Naive B cell (primary cell): ENCODE results near the gene CYP11A1. TPM values are rescaled to one million over a fixed set of nuclear protein-coding genes. Genes with fewer than 3 reads are reported as not detected.

Experiments
- ATAC-seq, 2 donors: fragments of 150-1000 bp; cut with Tn5 transposase; 2 replicates each; pipeline ENCODE4 v1.10.0; 2021; ENCODE audit warnings: low read depth in 2 of 2, mild to moderate bottlenecking in 2 of 2, moderate library complexity in 2 of 2
- DNase-seq: peaks from one replicate; pipeline ENCODE4 v3.0.0; 2022
- H3K27ac Mint-ChIP-seq, 6 donors: one replicate each; pipeline ENCODE4 v1.8.0; 2020 to 2022; ENCODE audit warnings: mild to moderate bottlenecking in 6 of 6, mixed read lengths in 6 of 6, moderate library complexity in 5 of 6, inconsistent platforms in 2 of 6
- H3K27me3 Mint-ChIP-seq, 3 donors: one replicate each; pipeline ENCODE4 v1.8.0; 2021 to 2022; ENCODE audit warnings: mixed read lengths in 3 of 3, mild to moderate bottlenecking in 1 of 3
- H3K36me3 Mint-ChIP-seq, 2 donors: one replicate each; pipeline ENCODE4 v1.8.0; 2020 to 2022; ENCODE audit warnings: mixed read lengths in 2 of 2, inconsistent platforms in 1 of 2, mild to moderate bottlenecking in 1 of 2
- H3K4me1 Mint-ChIP-seq, 3 donors: one replicate each; pipeline ENCODE4 v1.8.0; 2020 to 2022; ENCODE audit warnings: mixed read lengths in 3 of 3, inconsistent platforms in 1 of 3, mild to moderate bottlenecking in 1 of 3, moderate library complexity in 1 of 3
- H3K4me3 Mint-ChIP-seq, 8 donors: one replicate each; pipeline ENCODE4 v1.8.0; 2020 to 2022; ENCODE audit warnings: mild to moderate bottlenecking in 8 of 8, mixed read lengths in 8 of 8, moderate library complexity in 8 of 8, inconsistent platforms in 2 of 8
- H3K9me3 Mint-ChIP-seq, 7 donors: one replicate each; pipeline ENCODE4 v1.8.0; 2020 to 2022; ENCODE audit warnings: mixed read lengths in 7 of 7, mild to moderate bottlenecking in 5 of 7, inconsistent platforms in 2 of 7, moderate library complexity in 1 of 7
- polyA plus RNA-seq, 6 donors: library from polyadenylated mRNA; unstranded; fragments of 300-500 nt; fragmentation: Illumina TruSeq; gene quantifications; one replicate each; pipeline ENCODE4 v1.2.3, GENCODE V29; 2021; ENCODE audit warnings: low read depth in 6 of 6

The CYP11A1 gene
- polyA plus RNA-seq, 6 donors from 2014 or later, result not detected

DNA sequence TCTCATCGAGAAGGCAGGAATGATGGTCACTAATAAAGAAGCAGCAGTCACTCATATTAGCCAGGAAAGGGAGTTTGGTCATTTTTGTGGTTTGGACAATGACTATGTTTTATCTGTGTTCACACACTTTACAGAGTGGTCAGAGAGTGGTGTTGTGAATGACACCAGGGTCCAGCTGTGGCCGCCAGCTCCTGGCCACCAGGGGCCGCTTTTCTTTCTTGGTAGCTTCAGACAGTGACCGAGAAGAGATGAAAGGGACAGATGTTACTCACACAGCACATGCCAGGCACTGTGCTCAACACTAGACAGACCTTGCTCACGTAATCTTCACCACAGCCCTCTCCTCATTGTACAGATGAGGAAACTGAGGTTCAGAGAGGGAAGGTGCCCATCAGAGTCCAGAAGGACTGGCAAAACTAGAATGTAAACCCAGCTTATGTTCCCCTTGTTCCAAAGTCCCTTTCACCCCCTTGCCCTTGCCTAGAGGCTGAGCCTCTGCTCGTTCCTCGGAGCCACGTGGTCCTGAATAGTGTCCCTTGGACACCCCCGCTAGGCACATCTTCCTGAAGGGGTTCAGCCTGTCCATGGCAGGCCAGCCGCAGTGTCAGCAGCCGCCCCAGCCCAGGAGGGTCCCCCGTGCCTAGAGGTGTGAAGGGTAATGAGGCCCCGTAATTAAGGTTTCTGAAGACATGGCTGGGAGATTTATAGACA, 55.6 kb downstream of the CYP11A1 start:
- ATAC-seq (no peak), DNase-seq (no peak)
- Mint-ChIP-seq H3K4me1 (peaks cover 10 to 13% (median 10%) of the 10 kb centered on the region in 3 donors), H3K9me3 (no peaks in the 10 kb centered on the region), H3K4me3 (no peak overlapping the region), H3K27ac (no peak overlapping the region), H3K36me3 (no peaks in the 10 kb centered on the region), H3K27me3 (peaks cover 17 to 44% (median 35%) of the 10 kb centered on the region in 3 donors)

DNA sequence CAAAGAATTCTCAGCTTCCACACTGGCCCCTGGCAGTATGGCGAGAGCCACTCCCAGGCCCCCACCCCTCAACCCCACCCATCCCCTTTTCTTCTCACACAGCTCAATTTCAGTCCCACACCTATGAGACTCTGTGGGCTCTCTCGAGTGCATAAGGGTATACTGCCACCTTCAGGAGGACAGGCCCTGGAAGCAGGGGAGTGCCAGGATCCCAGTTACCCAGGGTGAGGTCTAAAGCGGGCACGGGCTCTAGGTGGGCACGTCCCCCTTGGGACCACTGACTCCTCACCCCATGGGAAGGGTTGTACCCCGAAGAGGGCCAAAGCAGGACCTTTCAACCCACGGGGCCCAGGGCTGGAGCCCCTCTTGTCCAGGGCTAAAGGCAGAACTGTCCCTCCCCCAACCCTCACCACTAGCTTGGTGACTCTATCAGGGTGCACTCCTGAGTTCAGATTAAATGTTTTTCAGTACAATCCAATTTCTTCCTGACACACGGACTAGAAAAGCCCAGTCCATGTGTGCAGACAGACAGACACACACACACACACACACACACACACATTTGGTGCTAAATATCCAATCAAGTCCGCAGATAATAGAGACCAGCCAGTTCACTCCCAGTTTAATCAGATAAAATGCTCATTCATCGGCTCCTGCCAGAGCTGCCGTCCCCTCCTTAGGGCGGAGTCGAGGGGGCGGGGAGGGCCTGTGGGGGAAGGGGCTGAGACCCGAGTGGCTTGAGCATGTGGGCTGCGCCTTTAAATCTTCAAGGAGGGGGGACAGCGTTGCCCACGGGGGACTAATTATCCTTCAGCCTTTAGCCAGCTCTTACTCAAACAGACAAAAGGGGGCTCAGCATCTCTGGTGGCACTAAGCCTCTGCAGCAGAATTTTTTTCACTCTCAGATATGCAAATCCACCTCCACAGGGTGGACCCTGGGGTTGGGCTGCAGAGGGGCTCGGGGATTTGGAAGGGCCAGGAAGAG, 59.3 kb downstream of the CYP11A1 start:
- H3K4me3 Mint-ChIP-seq, result no peak overlapping the region
- DNase-seq (peak; percentile 23), ATAC-seq (peak; percentile 48 to 53)
- peaks cover 0 to 1% (median 0%) of the 10 kb centered on the region in 7 donors for H3K9me3 Mint-ChIP-seq
- no peak overlapping the region for H3K27ac Mint-ChIP-seq
- no peaks in the 10 kb centered on the region for H3K4me1 Mint-ChIP-seq
- H3K36me3 Mint-ChIP-seq, result no peaks in the 10 kb centered on the region
- peaks cover 38 to 76% (median 71%) of the 10 kb centered on the region in 3 donors for H3K27me3 Mint-ChIP-seq

DNA sequence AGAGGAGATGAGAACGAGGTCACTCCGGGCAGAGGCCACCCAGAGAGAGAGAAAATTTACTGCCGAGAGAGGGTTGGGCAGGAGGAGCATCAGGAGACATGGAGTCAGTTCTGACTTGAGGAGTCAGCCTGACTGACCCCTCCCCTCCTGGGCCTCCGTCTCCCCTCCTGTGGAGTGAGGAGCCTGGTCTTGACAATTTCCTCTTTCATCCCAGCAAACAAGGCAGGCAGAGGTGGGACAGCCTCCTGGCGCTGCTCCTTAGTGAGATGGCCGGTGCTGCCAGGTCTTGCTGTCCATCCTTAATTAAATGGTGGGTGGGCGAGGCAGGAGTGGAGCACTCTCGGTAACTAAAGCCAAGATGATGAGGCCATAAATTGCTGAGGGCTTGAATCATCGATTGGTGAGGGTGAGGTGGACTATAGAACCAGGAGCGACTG, 60.6 kb downstream of the CYP11A1 start:
- H3K27ac Mint-ChIP-seq, result peak overlapping the region in 1 of 6 donors; percentile 74
- H3K4me3 Mint-ChIP-seq, result no peak overlapping the region
- ATAC-seq (no peak), DNase-seq (no peak)
- peaks cover 45 to 89% (median 84%) of the 10 kb centered on the region in 3 donors for H3K27me3 Mint-ChIP-seq
- no peaks in the 10 kb centered on the region for H3K36me3 Mint-ChIP-seq
- peaks cover 0 to 4% (median 0%) of the 10 kb centered on the region in 3 donors for H3K4me1 Mint-ChIP-seq
- H3K9me3 Mint-ChIP-seq, result peaks cover 0 to 1% (median 0%) of the 10 kb centered on the region in 7 donors

DNA sequence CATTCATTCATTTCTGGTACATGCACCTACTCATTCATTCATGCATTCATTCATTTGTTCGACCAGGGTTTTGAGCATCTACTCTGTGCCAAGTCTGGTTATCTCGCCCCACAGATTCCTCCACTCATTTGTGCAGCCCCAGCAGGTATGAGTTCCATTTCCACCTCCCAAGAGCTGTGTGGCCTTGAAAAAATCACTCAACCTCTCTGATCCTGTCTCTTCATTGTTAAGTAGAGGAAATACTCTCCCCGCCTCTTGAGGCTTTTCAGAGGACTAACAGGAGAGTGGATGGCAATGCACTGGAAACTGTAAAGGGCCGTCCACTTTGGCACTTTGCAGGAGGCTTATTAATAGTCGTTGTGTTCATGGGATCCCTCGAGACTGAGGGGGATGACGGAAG, 61.8 kb downstream of the CYP11A1 start:
- Mint-ChIP-seq H3K36me3 (no peaks in the 10 kb centered on the region), H3K27ac (no peak overlapping the region), H3K4me3 (no peak overlapping the region), H3K27me3 (peaks cover 45 to 95% (median 90%) of the 10 kb centered on the region in 3 donors), H3K4me1 (peaks cover 0 to 4% (median 0%) of the 10 kb centered on the region in 3 donors), H3K9me3 (peaks cover 0 to 1% (median 0%) of the 10 kb centered on the region in 7 donors)
- DNase-seq (no peak), ATAC-seq (no peak)

DNA sequence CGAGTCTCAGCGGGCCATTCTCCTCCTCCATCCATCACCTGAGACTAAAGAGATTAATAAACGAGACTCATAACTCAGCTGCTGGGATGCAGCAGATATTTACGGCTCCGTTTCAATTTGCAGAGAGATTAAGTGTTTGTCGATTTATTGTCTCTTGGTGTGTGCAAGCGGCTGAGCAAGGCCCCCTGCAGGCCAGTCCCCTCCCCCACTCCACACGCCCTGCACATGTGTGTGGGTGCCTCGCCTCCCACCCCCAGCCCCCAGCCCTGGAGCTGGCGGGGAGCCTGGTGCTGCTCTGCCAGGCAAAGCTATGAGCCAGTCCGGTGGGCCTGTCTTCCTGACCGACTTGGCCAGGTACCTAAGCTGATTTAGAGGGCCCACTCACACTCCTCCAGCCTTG, 63.0 kb downstream of the CYP11A1 start:
- peaks cover 0 to 2% (median 0%) of the 10 kb centered on the region in 7 donors for H3K9me3 Mint-ChIP-seq
- H3K4me3 Mint-ChIP-seq, result no peak overlapping the region
- ATAC-seq (no peak), DNase-seq (no peak)
- peaks cover 45 to 98% (median 93%) of the 10 kb centered on the region in 3 donors for H3K27me3 Mint-ChIP-seq
- H3K4me1 Mint-ChIP-seq, result peaks cover 0 to 4% (median 0%) of the 10 kb centered on the region in 3 donors
- no peaks in the 10 kb centered on the region for H3K36me3 Mint-ChIP-seq
- H3K27ac Mint-ChIP-seq, result no peak overlapping the region

DNA sequence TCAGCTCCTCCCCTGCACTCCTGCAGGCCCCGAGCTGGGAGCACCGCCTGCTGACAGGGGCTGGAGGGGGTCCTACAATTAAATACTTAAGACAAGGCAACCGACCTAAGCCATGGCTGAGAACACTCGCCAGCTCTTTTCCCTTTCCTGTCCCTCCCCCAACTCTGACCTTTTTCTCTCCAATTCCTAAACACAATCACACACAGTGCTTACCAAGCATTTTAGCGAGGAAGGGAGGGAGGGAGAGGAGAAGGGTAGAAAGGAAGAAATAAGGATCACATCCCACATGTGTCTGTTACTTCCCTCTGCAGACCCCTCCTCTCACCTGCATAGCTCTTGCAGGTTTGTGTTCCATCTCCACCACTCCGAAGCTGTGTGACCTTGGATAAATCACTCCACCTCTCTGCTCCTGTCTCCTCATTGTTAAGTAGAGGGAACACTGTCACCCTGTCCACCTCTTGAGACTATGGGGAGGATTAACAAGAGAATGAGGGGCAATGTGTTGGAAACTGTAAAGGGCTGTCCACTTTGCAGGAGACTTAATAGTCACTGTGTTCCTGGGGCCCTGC, 63.6 kb downstream of the CYP11A1 start:
- ATAC-seq, result no peak

DNA sequence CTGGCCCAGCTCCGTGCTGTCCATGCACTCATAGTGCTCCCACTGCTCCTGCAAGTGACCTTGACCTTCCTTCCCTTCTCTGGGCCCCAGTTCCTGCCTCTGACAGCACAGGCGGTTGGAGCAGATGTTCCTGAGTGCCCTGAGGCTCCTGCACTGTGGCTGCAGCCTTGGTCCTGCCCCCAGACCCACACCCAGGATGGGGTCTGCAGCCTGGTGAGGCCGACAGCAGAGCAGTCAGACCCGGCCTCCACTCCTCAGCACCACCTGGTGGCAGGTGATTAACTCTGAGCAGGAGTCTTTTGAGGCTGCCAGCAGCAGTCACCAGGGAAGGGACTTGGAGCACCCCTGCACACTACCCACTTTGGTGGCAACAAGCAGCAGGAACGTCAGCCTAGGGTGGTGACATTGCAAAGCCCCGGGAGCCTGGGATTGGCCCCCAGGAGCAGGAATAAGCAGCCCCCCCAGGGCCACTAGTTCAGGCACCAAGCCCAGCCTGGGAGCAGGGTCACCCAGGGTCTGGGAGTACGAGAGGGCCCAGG, 64.6 kb downstream of the CYP11A1 start:
- ATAC-seq, result no peak
- H3K27me3 Mint-ChIP-seq, result peaks cover 48 to 91% (median 84%) of the 10 kb centered on the region in 3 donors
- H3K36me3 Mint-ChIP-seq, result no peaks in the 10 kb centered on the region
- H3K4me3 Mint-ChIP-seq, result no peak overlapping the region
- H3K9me3 Mint-ChIP-seq, result peaks cover 0 to 2% (median 0%) of the 10 kb centered on the region in 7 donors
- peak overlapping the region in 1 of 6 donors; percentile 36 for H3K27ac Mint-ChIP-seq
- DNase-seq, result peak; percentile 14
- peaks cover 0 to 4% (median 0%) of the 10 kb centered on the region in 3 donors for H3K4me1 Mint-ChIP-seq

More for the DNA sequence above, 63.6 kb downstream of the CYP11A1 start:
- Mint-ChIP-seq H3K9me3 (peaks cover 0 to 2% (median 0%) of the 10 kb centered on the region in 7 donors), H3K27ac (no peak overlapping the region), H3K27me3 (peaks cover 43 to 94% (median 87%) of the 10 kb centered on the region in 3 donors), H3K4me1 (peaks cover 0 to 4% (median 0%) of the 10 kb centered on the region in 3 donors), H3K4me3 (no peak overlapping the region), H3K36me3 (no peaks in the 10 kb centered on the region)
- DNase-seq, result no peak

DNA sequence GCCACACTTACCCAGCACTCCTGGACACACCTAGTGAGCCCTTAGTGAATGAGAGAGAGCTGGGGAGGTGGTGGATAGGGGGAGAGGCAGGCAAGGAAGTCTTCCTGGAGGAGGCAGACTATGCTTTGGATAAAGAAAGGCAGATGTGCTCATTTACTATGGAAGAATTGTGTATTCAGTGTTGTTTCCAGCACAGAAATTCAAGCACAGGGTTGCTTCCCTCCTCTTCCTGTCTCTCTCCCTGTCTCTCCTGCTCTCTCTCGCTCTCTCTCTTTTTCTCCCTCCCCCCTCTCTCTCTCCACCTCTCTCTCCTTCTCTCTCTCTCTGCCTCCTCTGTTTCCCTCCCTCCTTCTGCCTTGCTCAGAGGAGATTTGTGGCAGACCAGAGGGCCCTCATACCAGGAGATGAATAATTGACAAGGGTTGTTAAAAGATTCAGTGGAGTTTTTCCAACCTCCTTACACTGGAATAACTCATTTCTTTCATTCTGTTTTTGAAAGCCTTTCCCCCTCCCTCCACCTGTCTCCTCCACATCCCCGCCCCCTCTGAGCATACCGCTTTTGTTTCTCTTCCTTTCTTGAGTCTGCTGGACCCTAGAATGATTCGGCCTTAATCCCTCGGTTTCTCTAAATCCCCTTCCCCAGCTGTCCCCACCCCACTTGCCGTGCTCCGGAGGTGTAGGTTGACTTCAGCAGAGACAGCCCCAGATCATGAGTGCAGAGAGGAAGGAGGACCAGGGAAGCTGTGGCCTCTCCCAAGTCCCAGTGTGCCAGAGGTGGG, 65.7 kb downstream of the CYP11A1 start:
- Mint-ChIP-seq H3K4me1 (peaks cover 0 to 4% (median 0%) of the 10 kb centered on the region in 3 donors), H3K4me3 (no peak overlapping the region), H3K9me3 (peaks cover 0 to 2% (median 0%) of the 10 kb centered on the region in 7 donors), H3K36me3 (no peaks in the 10 kb centered on the region), H3K27ac (no peak overlapping the region), H3K27me3 (peaks cover 45 to 82% (median 80%) of the 10 kb centered on the region in 3 donors)
- ATAC-seq (no peak), DNase-seq (no peak)

DNA sequence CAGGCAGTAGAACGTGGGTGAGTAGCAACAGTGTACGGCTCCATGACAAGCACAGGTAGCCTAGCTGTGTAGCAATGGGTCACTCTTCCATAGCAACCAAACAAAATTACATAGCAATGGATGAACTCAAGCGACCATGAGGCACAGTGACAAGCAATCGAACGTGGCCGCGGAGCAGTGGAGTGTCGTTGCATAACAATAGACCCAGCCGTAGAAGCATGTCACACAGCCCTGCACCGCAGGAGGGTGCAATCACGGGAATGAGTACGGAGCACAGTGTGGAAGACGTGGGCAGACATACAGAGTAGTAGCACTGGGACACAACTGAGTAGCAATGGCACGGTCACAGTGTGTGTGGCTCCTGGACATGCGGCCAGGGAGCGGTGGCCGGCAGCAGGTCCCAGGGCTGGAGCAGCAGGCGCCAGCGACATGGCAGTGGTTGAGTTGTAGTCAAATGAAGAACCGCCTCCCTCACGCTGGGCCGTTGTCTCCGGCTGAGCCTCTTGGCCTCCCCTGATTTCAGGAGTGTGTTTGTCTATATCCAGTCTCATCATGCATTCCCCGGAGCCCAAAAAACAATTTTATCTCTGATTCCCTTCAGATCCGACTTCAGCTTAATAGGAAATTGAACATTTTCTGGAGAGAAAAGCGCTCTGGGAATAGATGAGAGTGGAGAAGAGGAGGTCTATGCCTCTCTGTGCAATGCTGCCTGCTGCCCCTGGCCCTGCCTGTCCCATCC, 67.2 kb downstream of the CYP11A1 start:
- H3K27me3 Mint-ChIP-seq, result peaks cover 39 to 70% (median 68%) of the 10 kb centered on the region in 3 donors
- H3K27ac Mint-ChIP-seq, result no peak overlapping the region
- DNase-seq (no peak), ATAC-seq (no peak)
- no peaks in the 10 kb centered on the region for H3K36me3 Mint-ChIP-seq
- peaks cover 0 to 2% (median 0%) of the 10 kb centered on the region in 7 donors for H3K9me3 Mint-ChIP-seq
- H3K4me3 Mint-ChIP-seq, result peak overlapping the region in 1 of 8 donors; percentile 10
- peaks cover 0 to 4% (median 0%) of the 10 kb centered on the region in 3 donors for H3K4me1 Mint-ChIP-seq

DNA sequence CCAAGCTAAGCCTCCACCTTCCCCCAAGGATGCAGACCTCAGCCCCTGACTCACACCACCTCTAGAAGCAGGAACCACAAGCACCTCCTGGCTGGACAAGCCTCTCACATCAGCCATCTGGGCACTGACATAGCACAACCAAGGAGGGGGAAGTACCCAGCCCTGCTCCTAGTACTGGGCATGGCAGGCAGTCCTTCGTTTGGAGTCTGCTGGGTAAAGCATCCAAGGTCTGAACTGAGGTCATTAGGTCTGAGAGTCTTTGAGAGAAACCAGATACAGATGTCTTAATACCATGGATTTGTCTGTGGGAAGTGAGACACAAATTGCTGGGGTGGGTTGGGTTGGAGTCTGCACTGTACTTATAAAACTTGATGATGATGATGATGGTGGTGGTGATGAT, 69.6 kb downstream of the CYP11A1 start:
- peaks cover 0 to 2% (median 0%) of the 10 kb centered on the region in 7 donors for H3K9me3 Mint-ChIP-seq
- H3K4me1 Mint-ChIP-seq, result peaks cover 0 to 3% (median 0%) of the 10 kb centered on the region in 3 donors
- H3K36me3 Mint-ChIP-seq, result no peaks in the 10 kb centered on the region
- DNase-seq (no peak), ATAC-seq (no peak)
- peak overlapping the region in 1 of 6 donors; percentile 6 for H3K27ac Mint-ChIP-seq
- H3K4me3 Mint-ChIP-seq, result no peak overlapping the region
- H3K27me3 Mint-ChIP-seq, result peaks cover 36 to 65% (median 55%) of the 10 kb centered on the region in 3 donors

DNA sequence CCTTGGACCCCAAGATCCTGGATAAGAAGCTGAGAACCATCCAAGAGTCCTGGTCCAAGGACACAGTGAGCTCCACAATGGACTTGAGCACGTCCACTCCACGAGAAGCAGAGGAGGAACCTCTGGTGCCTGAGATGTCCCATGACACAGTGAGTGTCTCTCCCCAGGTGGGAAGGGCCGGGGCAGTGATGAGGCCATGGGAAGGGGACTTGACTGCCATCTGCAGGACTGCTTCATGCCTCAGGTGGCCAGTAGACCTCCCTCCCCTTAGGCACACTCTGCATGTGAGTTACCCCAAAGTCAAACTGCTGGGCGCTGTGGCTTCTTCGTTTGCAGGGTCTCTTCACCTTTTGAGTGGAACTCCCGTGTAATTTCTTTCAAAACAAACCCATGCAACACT, 71.6 kb downstream of the CYP11A1 start:
- peaks cover 6 to 7% (median 7%) of the 10 kb centered on the region in 3 donors for H3K4me1 Mint-ChIP-seq
- no peak overlapping the region for H3K4me3 Mint-ChIP-seq
- no peak overlapping the region for H3K27ac Mint-ChIP-seq
- DNase-seq, result no peak
- peaks cover 0 to 6% (median 1%) of the 10 kb centered on the region in 7 donors for H3K9me3 Mint-ChIP-seq
- ATAC-seq, result no peak
- H3K36me3 Mint-ChIP-seq, result peaks cover 0 to 8% of the 10 kb centered on the region in 2 donors
- H3K27me3 Mint-ChIP-seq, result peaks cover 37 to 61% (median 53%) of the 10 kb centered on the region in 3 donors
